Gastrocnemius medialis (tissue), 4 donors: Measurements from ENCODE around the gene RAD51B. TPM values are rescaled to one million over a fixed set of nuclear protein-coding genes. Genes with fewer than 3 reads are reported as not detected.

ENCODE experiments used
- ATAC-seq, 2 donors: fragments of 150-250 bp; one replicate each; pipeline ENCODE4 v1.9.1; 2016
- DNase-seq, 2 donors: peaks; one replicate each; pipeline ENCODE4 v3.0.0-alpha.2; 2019
- H3K27ac ChIP-seq, 4 donors: fragments of 200-600 bp; sonication (generic); 1 replicate in 1 of 4; 2 replicates in 3 of 4; pipeline ENCODE4 v1.5.1; 2016 to 2018; ENCODE audit warnings: mild to moderate bottlenecking in 2 of 4, moderate library complexity in 1 of 4
- H3K27me3 ChIP-seq, 3 donors: fragments of 200-600 bp; sonication (generic) in 2 of 3; 1 replicate in 1 of 3; 2 replicates in 2 of 3; pipeline versions ENCODE4 v1.5.1 to v1.6.0; 2016 to 2019; ENCODE audit warnings: mild to moderate bottlenecking in 1 of 3, moderate library complexity in 1 of 3
- H3K36me3 ChIP-seq, 2 donors: fragments of 200-600 bp; sonication (generic) in 1 of 2; one replicate each; pipeline ENCODE4 v1.5.1; 2017 to 2018
- H3K4me1 ChIP-seq, 2 donors: fragments of 200-600 bp; sonication (generic) in 1 of 2; one replicate each; pipeline ENCODE4 v1.5.1; 2016 to 2017; ENCODE audit warnings: mild to moderate bottlenecking in 2 of 2
- H3K4me3 ChIP-seq, 4 donors: fragments of 200-600 bp; sonication (generic) in 3 of 4; 1 replicate in 1 of 4; 2 replicates in 3 of 4; pipeline ENCODE4 v1.5.1; 2016 to 2019; ENCODE audit warnings: mild to moderate bottlenecking in 2 of 4
- H3K9me3 ChIP-seq, 3 donors: fragments of 200-600 bp; sonication (generic) in 2 of 3; 1 replicate in 1 of 3; 2 replicates in 2 of 3; pipeline ENCODE4 v1.5.1; 2016 to 2019
- CTCF ChIP-seq, 5 experiments: fragments of 450-650 bp in 3 of 5; fragments of 200-600 bp in 2 of 5; sonication (generic) in 2 of 5; IDR thresholded peaks in 4 of 5; conservative IDR thresholded peaks in 1 of 5; 1 replicate in 4 of 5; 2 replicates in 1 of 5; pipeline ENCODE4 v1.5.1; 2016 to 2019; ENCODE audit warnings: antibody characterized with exemption in 5 of 5, mild to moderate bottlenecking in 3 of 5, moderate library complexity in 3 of 5
- POLR2A ChIP-seq, 2 donors: fragments of 450-650 bp; IDR thresholded peaks; one replicate each; pipeline ENCODE4 v1.6.1; 2017; ENCODE audit warnings: antibody characterized with exemption in 2 of 2, mild to moderate bottlenecking in 2 of 2, moderate library complexity in 2 of 2
- in situ Hi-C, 4 donors: fragments of 200-750 bp; cut with MboI; loops; one replicate each; pipeline versions ENCODE4 v1.15.0 to v1.8.0; 2017; ENCODE audit warnings: low sequenced_read_pairs in 4 of 4
- intact Hi-C: fragments of 100-400 bp; cut with DNase I; formaldehyde crosslinking; loops from one replicate; pipeline ENCODE4 v1.15.1; 2023; ENCODE audit warnings: low total_unique reads
- total RNA-seq, 4 donors: library from RNA; depleted of rRNA; stranded (reverse); fragments of >200 nt; gene quantifications; one replicate each; pipeline versions ENCODE4 v1.1.0 to v1.2.3, GENCODE V29; 2016

RAD51B gene
- total RNA-seq, 4 donors from 2014 or later, result 1.6 to 3.3 (median 2.4) TPM

GRCh38 chr14:68369281-68370056, 549.9 kb downstream of the RAD51B start:
- no peak for TF ChIP-seq CTCF (IDR thresholded peaks at IDR 0.05 in 4 of 5, conservative IDR thresholded peaks at IDR 0.05 in 1 of 5)
- TF ChIP-seq POLR2A (IDR thresholded peaks at IDR 0.05), result no peak
- no peaks in the 10 kb centered on the region for H3K36me3 ChIP-seq
- no peak overlapping the region for H3K4me3 ChIP-seq
- intact Hi-C loops, result no loop called here
- H3K27ac ChIP-seq, result no peak overlapping the region
- H3K27me3 ChIP-seq, result no peaks in the 10 kb centered on the region
- no peak for ATAC-seq
- in situ Hi-C loops, result no loop called here
- no peaks in the 10 kb centered on the region for H3K9me3 ChIP-seq
- DNase-seq, result no peak
- peaks cover 0 to 21% of the 10 kb centered on the region in 2 donors for H3K4me1 ChIP-seq

GRCh38 chr14:68370057-68370360, 550.4 kb downstream of the RAD51B start:
- Histone ChIP-seq H3K27me3 (no peaks in the 10 kb centered on the region), H3K4me3 (no peak overlapping the region), H3K4me1 (peaks cover 3 to 26% of the 10 kb centered on the region in 2 donors), H3K27ac (no peak overlapping the region), H3K9me3 (no peaks in the 10 kb centered on the region), H3K36me3 (no peaks in the 10 kb centered on the region)
- in situ Hi-C loops (no loop called here), intact Hi-C loops (no loop called here)
- TF ChIP-seq POLR2A (IDR thresholded peaks at IDR 0.05) (no peak), CTCF (IDR thresholded peaks at IDR 0.05 in 4 of 5, conservative IDR thresholded peaks at IDR 0.05 in 1 of 5) (no peak)
- DNase-seq (no peak), ATAC-seq (no peak)

GRCh38 chr14:68372368-68372767, 552.8 kb downstream of the RAD51B start:
- no peak for ATAC-seq
- TF ChIP-seq POLR2A (IDR thresholded peaks at IDR 0.05) (no peak), CTCF (IDR thresholded peaks at IDR 0.05 in 4 of 5, conservative IDR thresholded peaks at IDR 0.05 in 1 of 5) (no peak)
- intact Hi-C loops (no loop called here), in situ Hi-C loops (no loop called here)
- Histone ChIP-seq H3K9me3 (no peaks in the 10 kb centered on the region), H3K4me3 (no peak overlapping the region), H3K27ac (no peak overlapping the region), H3K4me1 (peaks cover 20 to 32% of the 10 kb centered on the region in 2 donors), H3K36me3 (no peaks in the 10 kb centered on the region), H3K27me3 (no peaks in the 10 kb centered on the region)
- no peak for DNase-seq

GRCh38 chr14:68373124-68373646, 553.6 kb downstream of the RAD51B start:
- intact Hi-C loops, result no loop called here
- ATAC-seq, result no peak

More at GRCh38 chr14:68373124-68373646, 553.6 kb downstream of the RAD51B start:
- H3K36me3 ChIP-seq, result no peaks in the 10 kb centered on the region
- no peaks in the 10 kb centered on the region for H3K9me3 ChIP-seq
- no peak overlapping the region for H3K4me3 ChIP-seq
- TF ChIP-seq CTCF (IDR thresholded peaks at IDR 0.05 in 4 of 5, conservative IDR thresholded peaks at IDR 0.05 in 1 of 5), result no peak
- no peak for TF ChIP-seq POLR2A (IDR thresholded peaks at IDR 0.05)
- no peaks in the 10 kb centered on the region for H3K27me3 ChIP-seq
- H3K4me1 ChIP-seq, result peaks cover 20 to 33% of the 10 kb centered on the region in 2 donors
- no peak for DNase-seq
- in situ Hi-C loops, result no loop called here
- no peak overlapping the region for H3K27ac ChIP-seq
